Measurements from ENCODE around the gene ST6GALNAC1.

- TF ChIP-seq GATA2 (IDR thresholded peaks at IDR 0.05; ENCODE audit: low read depth, low read length) (no peak), GATA3 (IDR thresholded peaks at IDR 0.05; ENCODE audit: low read depth, low read length) (no peak)
These were observed 31.8 kb downstream of the ST6GALNAC1 start for GRCh38 chr17:76611758-76612157.
